ENCODE results near the gene CTAG2. TPM values are rescaled to one million over a fixed set of nuclear protein-coding genes. Genes with fewer than 3 reads are reported as not detected.
"Not testable (repeated sequence)": the region's sequence is repeated elsewhere in the genome, so short reads cannot be mapped to it uniquely, and the experiment has no call there.

Gene CTAG2
- total and polyA plus RNA-seq, 2 experiments from 2014 or later, result not detected

DNA sequence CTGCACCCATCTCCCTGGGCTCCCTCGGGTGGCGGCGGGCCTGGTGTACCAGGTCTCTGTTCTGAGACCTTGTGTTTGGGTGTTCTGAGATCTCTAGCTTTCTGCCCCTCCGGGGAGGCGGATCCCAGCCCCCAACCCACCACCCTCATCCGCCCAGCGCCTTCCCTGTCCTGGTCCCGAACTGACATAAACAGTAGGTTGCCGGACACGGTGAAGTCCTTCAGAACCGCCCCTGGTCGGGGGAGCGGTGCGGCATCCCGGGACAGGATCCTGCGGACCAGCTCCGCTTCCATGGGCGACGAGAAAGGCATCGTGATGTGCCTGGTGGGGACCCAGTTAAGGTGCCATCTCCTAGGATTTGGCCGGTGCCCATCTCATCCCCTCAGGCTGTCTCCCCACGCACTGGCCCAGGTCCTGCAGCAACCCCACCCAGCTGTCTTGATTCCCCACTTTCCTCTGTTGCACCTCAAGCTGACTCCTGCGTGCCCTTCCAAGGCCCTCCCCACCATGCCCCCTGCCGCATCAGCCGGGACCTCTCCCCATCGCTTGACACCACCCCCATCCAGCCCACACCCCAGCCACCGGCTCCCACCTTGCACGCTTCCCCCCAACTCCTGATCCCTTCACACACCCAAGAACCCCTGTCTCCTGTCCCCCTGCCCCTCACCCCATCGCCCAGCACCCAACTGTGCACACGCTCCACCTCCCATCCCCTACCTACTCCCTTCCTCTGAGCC, 900 bp downstream of the CTAG2 start:
- no peak for DNase-seq (ENCODE audit: low read depth in 1 of 2, low spot score in 1 of 2)
- TF ChIP-seq, protein P1, sequence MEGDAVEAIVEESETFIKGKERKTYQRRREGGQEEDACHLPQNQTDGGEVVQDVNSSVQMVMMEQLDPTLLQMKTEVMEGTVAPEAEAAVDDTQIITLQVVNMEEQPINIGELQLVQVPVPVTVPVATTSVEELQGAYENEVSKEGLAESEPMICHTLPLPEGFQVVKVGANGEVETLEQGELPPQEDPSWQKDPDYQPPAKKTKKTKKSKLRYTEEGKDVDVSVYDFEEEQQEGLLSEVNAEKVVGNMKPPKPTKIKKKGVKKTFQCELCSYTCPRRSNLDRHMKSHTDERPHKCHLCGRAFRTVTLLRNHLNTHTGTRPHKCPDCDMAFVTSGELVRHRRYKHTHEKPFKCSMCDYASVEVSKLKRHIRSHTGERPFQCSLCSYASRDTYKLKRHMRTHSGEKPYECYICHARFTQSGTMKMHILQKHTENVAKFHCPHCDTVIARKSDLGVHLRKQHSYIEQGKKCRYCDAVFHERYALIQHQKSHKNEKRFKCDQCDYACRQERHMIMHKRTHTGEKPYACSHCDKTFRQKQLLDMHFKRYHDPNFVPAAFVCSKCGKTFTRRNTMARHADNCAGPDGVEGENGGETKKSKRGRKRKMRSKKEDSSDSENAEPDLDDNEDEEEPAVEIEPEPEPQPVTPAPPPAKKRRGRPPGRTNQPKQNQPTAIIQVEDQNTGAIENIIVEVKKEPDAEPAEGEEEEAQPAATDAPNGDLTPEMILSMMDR (IDR thresholded peaks at IDR 0.05; ENCODE audit: low read depth, low read length), result no peak
- H3K27me3 ChIP-seq, result no peaks in the 10 kb centered on the region
- H3K4me3 ChIP-seq, result no peak overlapping the region
- H3K9me3 ChIP-seq (ENCODE audit: low read depth), result no peaks in the 10 kb centered on the region
- H3K36me3 ChIP-seq, result no peaks in the 10 kb centered on the region
- no peaks in the 10 kb centered on the region for H3K4me1 ChIP-seq (ENCODE audit: low read depth)
- no peak overlapping the region for H3K27ac ChIP-seq

DNA sequence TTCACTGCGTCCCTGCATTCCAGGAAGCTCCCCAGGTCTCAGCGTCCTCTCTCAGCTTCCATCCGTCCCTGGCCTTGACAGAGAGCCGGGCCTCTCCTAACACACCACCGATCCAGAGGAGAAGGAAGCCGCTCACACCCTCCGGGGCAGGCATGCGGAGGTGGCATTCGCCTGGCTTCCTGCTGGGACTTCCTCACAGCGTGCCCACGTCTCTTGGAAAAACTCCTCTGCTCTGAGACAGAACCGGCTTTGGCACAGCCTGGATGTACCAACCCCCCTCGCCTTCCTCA, 3.2 kb downstream of the CTAG2 start:
- H3K4me1 ChIP-seq (ENCODE audit: low read depth), result no peaks in the 10 kb centered on the region
- H3K36me3 ChIP-seq, result no peaks in the 10 kb centered on the region
- no peaks in the 10 kb centered on the region for H3K27me3 ChIP-seq
- H3K9me3 ChIP-seq (ENCODE audit: low read depth), result no peaks in the 10 kb centered on the region
- TF ChIP-seq, protein P1 (IDR thresholded peaks at IDR 0.05; ENCODE audit: low read depth, low read length), result no peak
- no peak overlapping the region for H3K4me3 ChIP-seq
- no peak overlapping the region for H3K27ac ChIP-seq
- no peak for DNase-seq (ENCODE audit: low read depth in 1 of 2, low spot score in 1 of 2)

DNA sequence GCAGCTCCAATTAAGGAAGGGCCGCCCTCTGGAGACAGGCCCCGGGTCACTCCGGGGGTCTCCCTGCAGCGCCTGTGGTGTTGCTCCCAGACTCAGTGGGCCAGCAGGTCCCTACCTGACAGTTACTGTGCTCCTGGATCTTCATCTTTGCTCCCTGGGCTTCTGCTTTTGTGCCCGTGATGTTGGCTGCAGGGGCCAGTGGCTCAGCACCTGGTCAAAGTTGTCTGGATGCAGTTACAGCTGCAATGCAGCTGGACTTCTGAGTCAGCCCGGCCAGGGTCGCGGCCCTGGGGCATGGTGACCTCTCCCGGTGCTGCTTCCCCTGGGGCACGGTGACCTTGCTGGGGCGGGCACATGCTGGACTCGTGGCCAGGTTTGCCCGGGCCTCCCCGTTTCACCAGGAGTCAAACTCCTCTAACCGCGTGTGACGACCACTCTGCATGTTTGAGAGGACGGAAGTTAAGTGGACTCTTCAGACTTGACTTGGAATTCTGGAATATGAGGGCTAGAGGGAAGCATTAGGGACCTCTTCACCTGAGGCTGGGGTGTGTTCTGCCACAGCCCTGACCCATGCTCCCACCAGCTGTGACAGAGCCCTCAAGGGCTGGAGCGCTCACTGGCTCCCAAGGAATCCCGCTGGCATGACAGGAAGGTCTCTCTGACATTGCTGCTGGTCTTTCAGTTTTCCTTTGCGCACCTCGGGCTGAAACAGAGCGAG, 3.7 kb downstream of the CTAG2 start:
- no peaks in the 10 kb centered on the region for H3K36me3 ChIP-seq
- no peak for DNase-seq (ENCODE audit: low read depth in 1 of 2, low spot score in 1 of 2)
- TF ChIP-seq, protein P1 (IDR thresholded peaks at IDR 0.05; ENCODE audit: low read depth, low read length), result no peak
- no peak overlapping the region for H3K4me3 ChIP-seq
- no peaks in the 10 kb centered on the region for H3K27me3 ChIP-seq
- no peak overlapping the region for H3K27ac ChIP-seq
- no peaks in the 10 kb centered on the region for H3K4me1 ChIP-seq (ENCODE audit: low read depth)
- H3K9me3 ChIP-seq (ENCODE audit: low read depth), result no peaks in the 10 kb centered on the region

DNA sequence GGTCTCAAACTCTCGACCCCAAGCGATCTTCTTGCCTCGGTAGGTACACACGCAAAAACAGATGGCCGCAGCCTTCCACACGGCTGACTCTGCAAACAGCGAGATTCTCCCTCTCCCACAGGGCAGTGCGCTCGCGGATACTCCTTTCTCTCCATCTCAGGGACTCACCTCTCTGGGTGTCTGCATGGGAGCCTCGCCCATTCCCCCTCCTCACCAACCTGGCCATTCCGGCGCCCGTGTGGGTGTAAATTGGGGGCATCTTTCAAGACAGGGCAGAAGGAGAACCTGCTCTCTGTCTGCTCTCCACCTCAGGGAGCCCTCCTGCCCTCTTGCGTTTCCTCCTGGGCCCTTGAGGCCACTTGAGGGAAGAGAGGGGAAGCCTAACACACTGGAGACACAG, 4.4 kb downstream of the CTAG2 start:
- DNase-seq (ENCODE audit: low read depth in 1 of 2, low spot score in 1 of 2), result no peak
- Histone ChIP-seq H3K27ac (no peak overlapping the region), H3K36me3 (no peaks in the 10 kb centered on the region), H3K9me3 (ENCODE audit: low read depth) (no peaks in the 10 kb centered on the region), H3K27me3 (no peaks in the 10 kb centered on the region), H3K4me1 (ENCODE audit: low read depth) (no peaks in the 10 kb centered on the region), H3K4me3 (no peak overlapping the region)
- TF ChIP-seq, protein P1 (IDR thresholded peaks at IDR 0.05; ENCODE audit: low read depth, low read length), result no peak

DNA sequence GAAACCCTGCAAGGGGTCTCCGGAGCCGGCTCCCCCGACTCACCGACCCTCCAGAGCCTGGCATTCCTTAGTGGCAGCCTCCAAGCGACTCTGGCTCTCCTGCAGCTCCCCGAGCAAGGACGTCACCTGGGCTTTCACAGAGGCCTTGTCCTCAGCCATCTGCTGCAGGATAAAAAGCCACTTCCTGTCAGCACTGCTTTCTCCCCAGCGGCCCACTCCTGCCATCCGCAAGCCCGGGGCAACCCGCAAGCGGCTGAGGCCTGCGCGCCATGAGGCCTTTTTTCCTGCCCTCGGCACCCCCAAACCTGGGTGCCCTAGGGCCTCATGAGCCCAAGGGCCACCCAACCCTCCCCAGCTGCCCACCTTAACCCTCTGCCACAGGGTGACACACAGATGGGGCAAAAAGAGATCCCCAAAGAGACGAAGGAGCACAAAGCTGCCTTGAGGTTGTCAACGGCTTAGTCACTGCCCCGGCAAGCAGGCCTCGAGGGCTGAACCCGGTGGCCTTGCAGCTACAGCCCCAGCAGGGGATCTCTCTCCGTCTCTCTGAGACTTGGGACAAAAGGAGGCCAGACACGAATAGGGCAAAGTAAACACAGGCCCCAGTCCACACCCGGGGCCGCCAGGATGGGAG, 7.5 kb downstream of the CTAG2 start:
- not testable (repeated sequence) for H3K4me3 ChIP-seq; H3K4me1 ChIP-seq (ENCODE audit: low read depth); H3K27me3 ChIP-seq; DNase-seq (ENCODE audit: low read depth in 1 of 2, low spot score in 1 of 2); H3K9me3 ChIP-seq (ENCODE audit: low read depth); H3K27ac ChIP-seq; H3K36me3 ChIP-seq

DNA sequence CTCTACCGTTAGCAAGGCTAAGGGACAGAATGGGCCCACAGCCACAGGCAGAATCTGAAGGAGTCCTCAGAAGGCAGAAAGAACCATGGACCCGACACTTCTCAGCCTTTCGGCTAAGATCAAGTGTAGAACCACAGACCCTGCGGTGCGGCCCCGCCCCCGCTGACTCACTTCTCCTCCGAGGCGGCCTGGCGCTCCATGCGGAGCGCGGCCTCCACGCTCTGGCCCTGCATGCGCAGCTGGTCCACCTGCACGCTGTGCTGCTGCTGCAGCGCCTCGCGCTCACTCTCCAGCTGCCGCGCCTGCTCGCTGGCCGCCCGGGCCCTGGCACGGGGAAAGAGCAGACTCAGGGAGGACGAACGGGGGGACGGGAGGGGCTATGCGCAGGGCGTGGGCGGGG, 9.7 kb downstream of the CTAG2 start:
- H3K4me3 ChIP-seq; DNase-seq (ENCODE audit: low read depth in 1 of 2, low spot score in 1 of 2); H3K4me1 ChIP-seq (ENCODE audit: low read depth); H3K27ac ChIP-seq; H3K9me3 ChIP-seq (ENCODE audit: low read depth); H3K36me3 ChIP-seq; H3K27me3 ChIP-seq: not testable (repeated sequence)

DNA sequence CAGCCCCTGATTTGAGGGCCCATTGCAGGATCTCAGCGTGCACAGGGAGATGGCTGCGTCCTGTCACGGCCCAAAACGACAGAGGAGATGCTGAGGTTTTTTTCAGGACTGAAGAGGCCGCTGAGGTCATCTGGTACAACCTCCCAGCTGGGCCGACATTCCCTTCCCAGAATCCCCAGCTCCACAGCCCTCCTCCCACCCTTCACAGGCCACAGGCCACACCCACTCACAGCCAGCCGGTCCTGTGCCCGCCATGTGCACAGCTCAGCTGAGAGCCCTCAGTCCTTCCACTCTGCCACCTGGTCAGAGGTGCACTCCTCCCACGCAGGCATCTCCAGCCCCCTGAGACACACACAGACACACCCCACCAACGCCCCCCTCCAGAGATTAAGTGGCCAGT, 11.6 kb downstream of the CTAG2 start:
- H3K4me3 ChIP-seq; DNase-seq (ENCODE audit: low read depth in 1 of 2, low spot score in 1 of 2); H3K27ac ChIP-seq; H3K36me3 ChIP-seq; H3K27me3 ChIP-seq; H3K4me1 ChIP-seq (ENCODE audit: low read depth); H3K9me3 ChIP-seq (ENCODE audit: low read depth): not testable (repeated sequence)

DNA sequence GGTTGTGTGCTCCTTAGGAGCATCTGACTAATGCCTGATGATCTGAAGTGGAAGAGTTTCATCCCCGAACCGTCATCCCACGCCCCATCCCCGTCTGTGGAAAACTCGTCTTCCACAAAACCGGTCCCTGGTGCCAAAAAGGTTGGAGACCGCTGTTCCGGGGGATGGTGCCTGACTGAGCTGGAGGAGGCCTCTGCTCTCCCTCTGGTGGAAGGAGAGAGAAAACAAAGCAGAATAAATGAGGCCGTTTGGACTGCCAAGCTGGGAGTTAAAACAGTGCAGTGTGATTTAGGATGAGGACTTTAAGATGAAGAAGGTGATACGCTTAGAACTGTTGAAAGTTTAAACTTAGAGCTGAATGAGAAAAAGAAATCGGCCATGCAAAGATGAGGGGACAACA, 19.7 kb downstream of the CTAG2 start:
- not testable (repeated sequence) for DNase-seq (ENCODE audit: low read depth in 1 of 2, low spot score in 1 of 2); H3K9me3 ChIP-seq (ENCODE audit: low read depth); H3K27me3 ChIP-seq; H3K4me3 ChIP-seq; H3K27ac ChIP-seq; H3K36me3 ChIP-seq; H3K4me1 ChIP-seq (ENCODE audit: low read depth)

DNA sequence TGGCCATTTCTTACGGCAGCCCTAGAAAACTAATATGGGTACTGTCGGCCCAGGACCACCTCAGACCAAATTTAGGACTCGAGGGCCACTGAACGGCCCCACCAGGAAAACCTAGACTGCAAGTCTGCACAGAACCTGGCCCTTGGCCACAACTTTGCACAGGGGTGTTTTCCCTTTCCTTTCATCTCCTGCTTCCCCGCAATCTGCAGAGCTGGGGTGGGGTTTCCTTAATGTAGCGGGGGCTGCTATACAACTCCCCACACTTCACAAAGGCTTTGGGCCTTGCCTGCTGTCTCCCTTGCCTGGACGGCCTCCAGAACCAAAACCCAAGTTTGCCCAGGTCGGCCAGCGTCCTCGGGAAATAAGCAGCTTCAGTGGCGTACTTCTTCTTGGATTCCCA, 22.4 kb downstream of the CTAG2 start:
- not testable (repeated sequence) for H3K27me3 ChIP-seq; H3K9me3 ChIP-seq (ENCODE audit: low read depth); H3K4me3 ChIP-seq; DNase-seq (ENCODE audit: low read depth in 1 of 2, low spot score in 1 of 2); H3K36me3 ChIP-seq; H3K27ac ChIP-seq; H3K4me1 ChIP-seq (ENCODE audit: low read depth)

DNA sequence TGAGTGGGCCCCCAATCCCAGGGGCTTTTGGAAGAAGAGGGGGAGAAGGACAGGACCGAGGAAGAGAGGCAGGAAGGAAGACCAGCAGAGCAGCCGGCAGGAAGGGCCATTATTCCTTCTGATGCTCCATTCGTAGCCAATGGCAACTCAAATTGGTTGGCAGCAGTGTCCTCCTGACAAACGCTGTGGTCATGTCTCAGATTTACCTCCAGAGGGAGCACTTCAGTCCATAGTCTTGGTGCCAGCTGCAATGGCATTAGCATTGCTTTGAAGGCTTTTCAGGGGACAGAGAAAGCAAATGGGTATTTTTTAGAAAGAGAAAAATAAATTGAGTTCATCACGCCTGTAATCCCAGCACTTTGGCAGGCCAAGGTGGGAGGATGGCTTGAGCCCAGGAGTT, 24.4 kb downstream of the CTAG2 start:
- not testable (repeated sequence) for H3K27ac ChIP-seq; H3K4me3 ChIP-seq; H3K36me3 ChIP-seq; H3K27me3 ChIP-seq; H3K9me3 ChIP-seq (ENCODE audit: low read depth); DNase-seq (ENCODE audit: low read depth in 1 of 2, low spot score in 1 of 2); H3K4me1 ChIP-seq (ENCODE audit: low read depth)

All from cardiac muscle cell (in vitro differentiated cells and primary cell).